K562 treated with DMSO at 1 percent for 24 hours (cell line): ENCODE results near the gene PIK3C2B. TPM values are rescaled to one million over a fixed set of nuclear protein-coding genes. Genes with fewer than 3 reads are reported as not detected.

Source experiments
- total RNA-seq: library from RNA; unstranded; fragments of 300-600 nt; gene quantifications from 2 replicates; pipeline ENCODE4 v1.2.3, GENCODE V29; 2022; ENCODE audit warnings: low read depth; ENCODE audit not compliant: insufficient read depth

PIK3C2B gene, protein sequence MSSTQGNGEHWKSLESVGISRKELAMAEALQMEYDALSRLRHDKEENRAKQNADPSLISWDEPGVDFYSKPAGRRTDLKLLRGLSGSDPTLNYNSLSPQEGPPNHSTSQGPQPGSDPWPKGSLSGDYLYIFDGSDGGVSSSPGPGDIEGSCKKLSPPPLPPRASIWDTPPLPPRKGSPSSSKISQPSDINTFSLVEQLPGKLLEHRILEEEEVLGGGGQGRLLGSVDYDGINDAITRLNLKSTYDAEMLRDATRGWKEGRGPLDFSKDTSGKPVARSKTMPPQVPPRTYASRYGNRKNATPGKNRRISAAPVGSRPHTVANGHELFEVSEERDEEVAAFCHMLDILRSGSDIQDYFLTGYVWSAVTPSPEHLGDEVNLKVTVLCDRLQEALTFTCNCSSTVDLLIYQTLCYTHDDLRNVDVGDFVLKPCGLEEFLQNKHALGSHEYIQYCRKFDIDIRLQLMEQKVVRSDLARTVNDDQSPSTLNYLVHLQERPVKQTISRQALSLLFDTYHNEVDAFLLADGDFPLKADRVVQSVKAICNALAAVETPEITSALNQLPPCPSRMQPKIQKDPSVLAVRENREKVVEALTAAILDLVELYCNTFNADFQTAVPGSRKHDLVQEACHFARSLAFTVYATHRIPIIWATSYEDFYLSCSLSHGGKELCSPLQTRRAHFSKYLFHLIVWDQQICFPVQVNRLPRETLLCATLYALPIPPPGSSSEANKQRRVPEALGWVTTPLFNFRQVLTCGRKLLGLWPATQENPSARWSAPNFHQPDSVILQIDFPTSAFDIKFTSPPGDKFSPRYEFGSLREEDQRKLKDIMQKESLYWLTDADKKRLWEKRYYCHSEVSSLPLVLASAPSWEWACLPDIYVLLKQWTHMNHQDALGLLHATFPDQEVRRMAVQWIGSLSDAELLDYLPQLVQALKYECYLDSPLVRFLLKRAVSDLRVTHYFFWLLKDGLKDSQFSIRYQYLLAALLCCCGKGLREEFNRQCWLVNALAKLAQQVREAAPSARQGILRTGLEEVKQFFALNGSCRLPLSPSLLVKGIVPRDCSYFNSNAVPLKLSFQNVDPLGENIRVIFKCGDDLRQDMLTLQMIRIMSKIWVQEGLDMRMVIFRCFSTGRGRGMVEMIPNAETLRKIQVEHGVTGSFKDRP (N-terminal part only)
- 3.5 and 4.1 TPM in 2 replicates for total RNA-seq

DNA sequence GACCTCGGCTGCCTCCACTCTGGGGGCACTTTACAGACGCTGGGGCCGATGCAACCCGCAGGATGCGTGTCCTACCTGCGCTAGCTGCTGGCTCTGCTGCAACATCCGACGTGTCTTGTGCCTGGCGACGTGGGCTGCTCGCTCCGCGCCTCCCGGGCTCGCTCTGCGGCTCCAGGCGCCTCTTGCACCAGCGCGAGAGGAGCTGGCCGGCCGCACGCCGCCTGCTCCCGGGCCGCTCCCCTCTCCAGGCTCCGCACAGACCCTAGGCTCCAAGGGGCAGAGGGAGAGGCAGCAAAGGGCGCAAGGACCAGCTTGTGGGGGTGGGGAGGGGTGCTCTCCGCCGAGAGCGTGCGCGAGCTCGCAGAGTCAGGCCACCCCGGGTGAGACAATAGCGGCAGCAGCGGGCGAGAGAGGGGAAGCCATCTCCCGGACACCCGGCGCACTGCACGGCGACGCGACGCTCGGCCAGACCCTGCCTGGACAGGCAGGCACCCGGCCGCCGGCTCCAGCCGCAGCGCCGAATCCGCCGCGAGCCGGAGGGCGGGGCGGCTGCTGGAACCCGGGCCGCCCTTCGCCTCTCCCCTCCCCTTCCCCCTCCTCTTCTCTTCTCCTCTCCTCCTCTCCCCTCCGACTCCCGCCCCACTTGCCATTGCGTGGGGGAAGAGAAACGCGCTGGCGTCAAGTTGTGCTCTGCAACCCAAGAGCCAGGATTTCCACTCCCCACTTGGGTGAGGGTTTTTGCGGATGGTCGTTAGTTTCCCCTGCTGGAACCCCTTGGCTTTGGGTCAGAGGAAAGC is at the start of gene PIK3C2B:
Gene PIK3C2B, minus strand, starts transcription at position 525 of the 797 bp plus-strand sequence. CDS start 25,003 bp downstream, outside the sequence.

DNA sequence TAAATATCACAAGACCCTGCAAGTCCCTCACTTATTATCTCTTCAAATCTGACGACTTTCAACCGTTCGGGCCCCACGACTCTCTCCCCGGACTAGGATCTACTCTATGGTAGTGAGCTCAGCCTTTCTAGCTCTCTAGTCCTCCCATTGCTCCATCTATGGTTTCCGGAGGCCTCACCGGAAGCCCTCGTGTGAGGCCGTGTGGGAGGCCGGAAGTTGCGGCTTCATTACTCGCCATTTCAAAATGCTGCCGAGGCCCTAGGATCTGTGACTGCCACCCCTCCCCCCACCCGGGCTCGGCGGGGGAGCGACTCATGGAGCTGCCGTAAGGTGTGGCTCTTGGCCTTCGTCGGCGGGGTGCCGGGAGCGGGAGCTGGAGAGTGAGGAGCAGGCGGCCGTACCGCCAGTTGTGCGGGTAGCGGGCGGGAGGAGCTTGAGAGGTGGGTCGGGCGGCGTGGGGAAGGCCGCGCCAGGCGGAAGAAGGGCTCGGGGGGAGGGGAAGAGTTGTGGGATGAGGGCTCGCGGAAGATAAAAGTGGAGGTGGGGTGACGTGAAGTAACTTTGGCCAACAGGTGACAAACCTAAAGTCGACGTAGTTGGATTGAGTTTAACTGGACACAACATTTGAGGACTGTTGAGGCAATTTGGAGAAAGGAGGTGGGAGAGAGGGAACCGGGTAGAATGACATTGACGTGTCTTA is 21.7 kb upstream of the PIK3C2B start, which contains the start of gene MDM4:
Gene MDM4, plus strand, starts transcription at position 227 of the 700 bp plus-strand sequence. CDS start 9,113 bp downstream, outside the sequence.

Other genes starting within 250 kb of the PIK3C2B start
- gene PLEKHA6, start 134.9 kb downstream of the PIK3C2B start, total RNA-seq: 0.49 and 0.88 TPM in 2 replicates
- gene PPP1R15B, start 83.0 kb downstream of the PIK3C2B start, total RNA-seq: 29.6 and 31.5 TPM in 2 replicates
- gene MDM4, start 21.6 kb upstream of the PIK3C2B start, total RNA-seq: 3.5 and 4.0 TPM in 2 replicates
- not detected in 2 replicates for gene LRRN2, start 190.9 kb upstream of the PIK3C2B start, total RNA-seq